ENCODE data around the gene TBC1D22A. TPM values are rescaled to one million over a fixed set of nuclear protein-coding genes. Genes with fewer than 3 reads are reported as not detected.

TBC1D22A gene
- total RNA-seq, 4 donors from 2014 or later = 15.6 to 21.7 (median 20.5) TPM

DNA sequence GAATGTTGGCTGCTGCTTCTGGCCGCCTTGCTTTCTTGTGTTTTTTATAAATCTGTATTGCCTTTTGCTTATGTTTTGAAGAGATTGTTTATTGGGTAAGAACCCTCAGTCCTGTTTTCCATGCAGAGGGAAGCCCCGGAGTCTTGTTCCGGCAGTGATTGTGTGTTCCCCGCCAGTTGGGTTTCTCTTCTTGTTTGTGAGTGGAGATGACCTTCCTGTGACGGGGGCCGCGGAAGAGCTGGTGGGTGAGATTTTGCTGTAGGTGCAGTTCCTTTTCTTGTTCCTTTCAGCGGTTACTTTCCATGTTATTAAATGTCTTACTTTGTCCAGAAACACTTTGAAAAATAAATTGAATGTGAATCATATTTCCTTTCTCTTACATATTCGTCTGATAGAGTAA lies 8.3 kb downstream of the TBC1D22A start:
- DNase-seq = no peak
- no peaks in the 10 kb centered on the region for H3K27me3 ChIP-seq
- no peak overlapping the region for H3K4me3 ChIP-seq
- intact Hi-C loops (cut with DNase I) = no loop called here
- TF ChIP-seq, protein P1, sequence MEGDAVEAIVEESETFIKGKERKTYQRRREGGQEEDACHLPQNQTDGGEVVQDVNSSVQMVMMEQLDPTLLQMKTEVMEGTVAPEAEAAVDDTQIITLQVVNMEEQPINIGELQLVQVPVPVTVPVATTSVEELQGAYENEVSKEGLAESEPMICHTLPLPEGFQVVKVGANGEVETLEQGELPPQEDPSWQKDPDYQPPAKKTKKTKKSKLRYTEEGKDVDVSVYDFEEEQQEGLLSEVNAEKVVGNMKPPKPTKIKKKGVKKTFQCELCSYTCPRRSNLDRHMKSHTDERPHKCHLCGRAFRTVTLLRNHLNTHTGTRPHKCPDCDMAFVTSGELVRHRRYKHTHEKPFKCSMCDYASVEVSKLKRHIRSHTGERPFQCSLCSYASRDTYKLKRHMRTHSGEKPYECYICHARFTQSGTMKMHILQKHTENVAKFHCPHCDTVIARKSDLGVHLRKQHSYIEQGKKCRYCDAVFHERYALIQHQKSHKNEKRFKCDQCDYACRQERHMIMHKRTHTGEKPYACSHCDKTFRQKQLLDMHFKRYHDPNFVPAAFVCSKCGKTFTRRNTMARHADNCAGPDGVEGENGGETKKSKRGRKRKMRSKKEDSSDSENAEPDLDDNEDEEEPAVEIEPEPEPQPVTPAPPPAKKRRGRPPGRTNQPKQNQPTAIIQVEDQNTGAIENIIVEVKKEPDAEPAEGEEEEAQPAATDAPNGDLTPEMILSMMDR (IDR thresholded peaks at IDR 0.05) = no peak
- TF ChIP-seq POLR2A (IDR thresholded peaks at IDR 0.05) = no peak
- H3K36me3 ChIP-seq = peaks cover 0 to 9% (median 0%) of the 10 kb centered on the region in 3 donors
- peak overlapping the region; percentile 28 to 83 (median 58) for H3K27ac ChIP-seq
- H3K4me1 ChIP-seq = peaks cover 29 to 78% (median 40%) of the 10 kb centered on the region in 3 donors
- 44 to 60% methylated on average over 9 of the region's 9 CpGs for WGBS, 2 donors
- no peaks in the 10 kb centered on the region for H3K9me3 ChIP-seq

DNA sequence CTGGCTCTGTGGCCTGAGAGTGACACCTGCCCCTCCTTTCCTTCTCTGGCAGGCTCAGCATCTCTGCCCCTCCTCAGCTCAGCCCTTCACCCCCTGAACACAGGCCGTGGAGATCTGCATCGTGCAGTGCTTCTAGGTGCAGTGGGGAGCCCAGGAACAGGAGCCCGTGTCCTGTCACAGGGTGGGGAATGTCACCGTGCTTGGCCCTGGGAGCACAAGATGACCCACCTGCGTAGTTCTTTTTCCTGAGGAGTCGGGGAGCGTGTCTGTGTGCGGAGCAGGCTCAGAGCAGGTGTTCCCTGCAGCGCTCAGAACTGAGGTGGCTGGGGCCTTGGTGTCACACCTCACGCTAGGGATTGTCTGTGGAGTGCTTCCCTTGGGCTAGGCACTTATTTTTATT lies 10.6 kb downstream of the TBC1D22A start:
- Histone ChIP-seq H3K27me3 (no peaks in the 10 kb centered on the region), H3K36me3 (peaks cover 0 to 4% (median 0%) of the 10 kb centered on the region in 3 donors), H3K9me3 (no peaks in the 10 kb centered on the region), H3K27ac (peak overlapping the region; percentile 61 to 83 (median 81)), H3K4me1 (peaks cover 38 to 82% (median 54%) of the 10 kb centered on the region in 3 donors), H3K4me3 (no peak overlapping the region)
- WGBS, 2 donors = 96 to 97% methylated on average over 5 to 8 of the region's 10 CpGs
- TF ChIP-seq, protein P1 (IDR thresholded peaks at IDR 0.05) = no peak
- TF ChIP-seq POLR2A (IDR thresholded peaks at IDR 0.05) = no peak
- DNase-seq = no peak
- intact Hi-C loops (cut with DNase I) = no loop called here

DNA sequence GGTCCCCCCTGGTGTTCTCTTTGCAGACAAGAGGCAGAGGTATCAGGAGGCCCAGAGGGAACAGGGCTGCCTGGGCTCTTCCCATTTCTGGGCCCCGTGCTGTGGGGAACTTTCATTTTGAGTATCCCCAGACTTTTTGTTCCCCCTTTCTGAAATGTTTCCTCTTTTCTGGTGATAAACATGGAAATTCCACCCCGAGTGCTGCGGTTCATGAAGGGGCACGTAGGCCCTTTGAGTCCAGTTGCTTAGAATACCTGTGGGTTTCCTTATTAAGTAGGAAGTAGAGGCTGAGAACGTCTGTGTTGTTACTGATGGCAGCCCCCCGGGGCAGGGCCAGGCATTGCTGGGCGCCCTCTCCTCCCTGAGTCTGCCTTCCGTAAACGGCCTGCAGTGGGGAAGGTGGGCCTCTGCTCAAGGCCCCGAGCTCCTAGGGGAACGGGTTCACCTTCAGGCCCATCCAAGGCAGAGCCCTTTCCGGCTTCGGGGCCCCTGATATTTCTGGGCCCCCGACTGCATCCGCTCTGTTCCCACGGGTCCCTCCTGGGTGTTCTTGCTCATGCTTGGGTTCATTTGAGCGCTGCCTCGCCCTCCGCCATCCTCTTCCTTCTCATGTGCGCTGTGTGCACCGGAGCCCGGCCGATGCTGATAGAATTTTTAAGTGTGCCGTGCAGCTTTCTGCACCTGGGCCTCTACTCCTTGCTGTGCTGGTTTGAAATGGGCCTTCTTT lies 12.0 kb downstream of the TBC1D22A start:
- Histone ChIP-seq H3K9me3 (no peaks in the 10 kb centered on the region), H3K4me1 (peaks cover 38 to 72% (median 54%) of the 10 kb centered on the region in 3 donors), H3K36me3 (peaks cover 0 to 4% (median 0%) of the 10 kb centered on the region in 3 donors), H3K4me3 (peak overlapping the region in 3 of 4 donors; percentile 1 to 41 (median 15)), H3K27me3 (no peaks in the 10 kb centered on the region), H3K27ac (peak overlapping the region; percentile 61 to 83 (median 81))
- no peak for DNase-seq
- 41 to 47% methylated on average over 17 to 22 of the region's 24 CpGs for WGBS, 2 donors
- intact Hi-C loops (cut with DNase I) = no loop called here
- TF ChIP-seq, protein P1 (IDR thresholded peaks at IDR 0.05) = peak in 1 of 6 experiments; percentile 13
- no peak for TF ChIP-seq POLR2A (IDR thresholded peaks at IDR 0.05)

DNA sequence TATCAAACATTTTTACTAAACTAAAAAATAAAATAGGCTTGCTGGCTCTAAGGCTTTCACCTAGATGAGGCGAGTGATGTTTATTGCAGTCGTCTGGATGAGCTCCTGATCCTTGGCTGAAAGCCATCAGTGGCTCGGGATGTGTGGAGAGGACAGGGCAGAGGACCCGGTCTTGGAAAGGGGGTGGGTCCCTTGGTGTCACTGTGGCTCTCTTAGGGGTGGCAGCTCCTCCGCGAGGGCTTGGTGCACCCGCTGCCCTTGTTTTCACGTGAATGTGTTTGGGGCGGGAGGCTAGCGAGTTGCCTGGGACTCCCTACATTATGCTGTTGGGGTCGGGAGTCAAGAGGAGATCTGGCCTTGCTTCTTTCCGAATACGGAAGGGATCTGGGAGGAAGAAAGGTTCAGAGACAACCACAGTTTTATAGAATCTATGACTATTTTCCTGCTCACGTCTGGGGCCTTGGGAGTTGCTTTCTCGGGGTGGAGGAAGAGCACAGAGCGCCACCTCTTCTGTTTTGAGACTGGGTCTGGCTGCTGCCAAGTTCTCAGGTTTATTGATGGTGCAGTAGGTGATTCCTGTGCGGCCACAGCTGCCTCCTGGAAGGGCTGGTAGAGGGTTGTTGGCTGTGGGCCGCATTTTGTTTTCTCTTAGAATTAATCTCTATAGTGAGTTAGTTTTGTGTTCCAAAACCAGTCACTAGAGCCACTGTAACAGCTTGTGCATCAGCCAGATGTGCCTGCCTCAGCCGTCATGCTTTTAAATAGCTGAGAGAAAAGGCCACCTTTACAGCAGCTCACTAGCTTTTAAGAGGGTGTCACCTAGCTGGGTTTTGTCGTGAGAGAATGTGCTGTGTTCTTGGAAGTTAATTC lies 12.8 kb downstream of the TBC1D22A start:
- Histone ChIP-seq H3K4me1 (peaks cover 38 to 64% (median 49%) of the 10 kb centered on the region in 3 donors), H3K9me3 (no peaks in the 10 kb centered on the region), H3K4me3 (peak overlapping the region in 3 of 4 donors; percentile 1 to 41 (median 15)), H3K27ac (peak overlapping the region; percentile 43 to 83 (median 71)), H3K36me3 (peaks cover 0 to 1% (median 0%) of the 10 kb centered on the region in 3 donors), H3K27me3 (no peaks in the 10 kb centered on the region)
- 58 to 63% methylated on average over 3 to 16 of the region's 20 CpGs for WGBS, 2 donors
- DNase-seq = no peak
- intact Hi-C loops (cut with DNase I) = no loop called here
- no peak for TF ChIP-seq POLR2A (IDR thresholded peaks at IDR 0.05)
- TF ChIP-seq, protein P1 (IDR thresholded peaks at IDR 0.05) = no peak
